GM19240 (cell line): ENCODE data around the gene ADGRD1.
"Not testable (repeated sequence)": the region's sequence is repeated elsewhere in the genome, so short reads cannot be mapped to it uniquely, and the experiment has no call there.

ENCODE experiments used
- DNase-seq: peaks from one replicate; pipeline ENCODE4 v3.0.0; 2011; ENCODE audit warnings: low spot score; ENCODE audit not compliant: insufficient read length

ADGRD1 gene

GRCh38 chr12:131116468-131117117 is 162.9 kb downstream of the ADGRD1 start:
- no peak for DNase-seq

- no peak for DNase-seq
These were observed 163.9 kb downstream of the ADGRD1 start for GRCh38 chr12:131117438-131118245.

GRCh38 chr12:131118371-131118770 is 164.7 kb downstream of the ADGRD1 start:
- DNase-seq = no peak

GRCh38 chr12:131119345-131119744 is 165.6 kb downstream of the ADGRD1 start:
- DNase-seq = not testable (repeated sequence)

- DNase-seq = no peak
These were observed 166.2 kb downstream of the ADGRD1 start for GRCh38 chr12:131119936-131120335.

- no peak for DNase-seq
These were observed 167.1 kb downstream of the ADGRD1 start for GRCh38 chr12:131120831-131121271.

GRCh38 chr12:131121705-131122405 is 168.1 kb downstream of the ADGRD1 start:
- no peak for DNase-seq

- DNase-seq = no peak
These were observed 168.9 kb downstream of the ADGRD1 start for GRCh38 chr12:131122631-131123030.

GRCh38 chr12:131123817-131124216 is 170.1 kb downstream of the ADGRD1 start:
- no peak for DNase-seq

GRCh38 chr12:131124487-131125280 is 171.0 kb downstream of the ADGRD1 start:
- no peak for DNase-seq

GRCh38 chr12:131126662-131127173 is 173.0 kb downstream of the ADGRD1 start:
- no peak for DNase-seq

- DNase-seq = no peak
These were observed 174.8 kb downstream of the ADGRD1 start for GRCh38 chr12:131128556-131128955.

GRCh38 chr12:131128966-131129619 is 175.4 kb downstream of the ADGRD1 start:
- DNase-seq = not testable (repeated sequence)

- DNase-seq = no peak
These were observed 176.1 kb downstream of the ADGRD1 start for GRCh38 chr12:131129839-131130238.

GRCh38 chr12:131130311-131130911 is 176.7 kb downstream of the ADGRD1 start:
- no peak for DNase-seq

GRCh38 chr12:131131077-131131807 is 177.5 kb downstream of the ADGRD1 start:
- no peak for DNase-seq

- DNase-seq = no peak
These were observed 178.1 kb downstream of the ADGRD1 start for GRCh38 chr12:131131808-131132117.

- peak; percentile 73 for DNase-seq
These were observed 178.6 kb downstream of the ADGRD1 start for GRCh38 chr12:131132118-131132892.
